SH-SY5Y (cell line): Measurements from ENCODE around the gene RSBN1L.

Experiments
- GATA2 ChIP-seq: IDR thresholded peaks from 2 replicates; pipeline ENCODE4 v1.6.1; 2011; ENCODE audit warnings: mild to moderate bottlenecking, low read depth, low read length
- GATA3 ChIP-seq: IDR thresholded peaks from 2 replicates; pipeline ENCODE4 v1.6.1; 2011; ENCODE audit warnings: low read depth, mild to moderate bottlenecking, low read length, moderate library complexity

RSBN1L gene

DNA sequence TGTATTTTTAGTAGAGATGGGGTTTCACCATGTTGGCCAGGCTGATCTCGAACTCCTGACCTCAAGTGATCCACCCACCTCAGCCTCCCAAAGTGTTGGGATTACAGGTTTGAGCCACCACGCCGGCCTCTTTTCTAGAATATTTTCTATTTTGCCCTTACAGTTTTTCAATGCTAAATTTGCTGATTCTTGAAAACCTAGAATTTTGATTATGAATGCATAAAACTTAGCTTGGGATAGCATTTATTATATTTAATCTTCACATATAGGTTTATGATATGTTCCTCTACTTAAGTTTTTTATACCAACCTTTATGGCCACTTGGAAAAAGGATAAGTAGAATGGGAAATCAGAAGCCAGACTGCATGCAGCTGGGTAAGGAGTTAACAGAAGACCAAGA lies 99.8 kb downstream of the RSBN1L start:
- TF ChIP-seq GATA3 (no peak), GATA2 (no peak)

DNA sequence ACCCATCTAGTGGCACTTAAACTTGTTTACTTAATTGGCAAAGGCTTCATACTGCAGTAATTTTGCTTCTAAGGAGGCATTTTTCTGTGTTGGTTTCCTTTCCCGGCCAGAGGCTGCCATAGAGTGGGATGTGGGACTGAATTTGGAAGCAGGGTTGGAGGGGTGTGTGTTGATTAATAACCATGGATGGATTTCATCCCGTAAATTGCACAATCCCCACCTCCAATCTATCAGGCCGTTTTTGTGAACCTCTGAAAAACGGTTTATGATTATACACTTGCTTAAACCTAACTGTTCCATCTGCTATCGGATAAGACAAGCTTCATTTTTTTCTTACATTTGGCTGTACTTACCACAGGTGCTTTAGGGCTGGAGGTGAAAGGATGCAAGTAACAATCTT lies 100.7 kb downstream of the RSBN1L start:
- no peak for TF ChIP-seq GATA2
- no peak for TF ChIP-seq GATA3

DNA sequence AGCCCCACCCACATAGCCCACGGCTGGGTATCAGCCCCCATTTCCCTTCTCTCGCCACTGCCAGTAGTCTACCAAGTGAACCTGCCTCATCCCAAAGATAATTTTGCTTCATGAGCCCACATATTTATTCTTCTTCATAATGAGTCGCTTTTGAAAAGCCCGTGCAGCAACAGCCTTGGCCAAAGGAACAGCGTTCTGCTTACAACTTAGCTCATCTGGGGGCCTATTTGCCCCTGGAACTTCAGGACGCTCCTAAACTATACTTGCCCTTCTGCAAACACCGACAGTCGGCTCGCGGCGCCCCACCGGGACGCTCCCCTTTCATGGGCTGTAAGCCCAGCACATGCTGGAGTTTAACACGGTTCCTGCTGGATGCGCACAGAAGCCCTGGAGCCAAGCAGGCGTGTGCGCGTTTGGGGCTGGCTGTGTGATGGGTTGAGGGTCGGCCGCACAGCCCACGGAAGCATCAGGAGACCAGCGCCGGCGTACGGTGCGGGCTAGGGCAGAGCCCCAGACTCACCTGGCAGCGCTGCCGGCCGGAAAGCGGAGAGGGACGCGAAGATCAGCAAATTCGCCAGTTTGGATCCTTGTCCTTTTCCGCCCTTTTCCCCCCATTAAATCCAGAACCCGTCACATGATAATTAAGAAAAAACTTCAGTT lies 101.6 kb downstream of the RSBN1L start:
- TF ChIP-seq GATA3 (no peak), GATA2 (no peak)

DNA sequence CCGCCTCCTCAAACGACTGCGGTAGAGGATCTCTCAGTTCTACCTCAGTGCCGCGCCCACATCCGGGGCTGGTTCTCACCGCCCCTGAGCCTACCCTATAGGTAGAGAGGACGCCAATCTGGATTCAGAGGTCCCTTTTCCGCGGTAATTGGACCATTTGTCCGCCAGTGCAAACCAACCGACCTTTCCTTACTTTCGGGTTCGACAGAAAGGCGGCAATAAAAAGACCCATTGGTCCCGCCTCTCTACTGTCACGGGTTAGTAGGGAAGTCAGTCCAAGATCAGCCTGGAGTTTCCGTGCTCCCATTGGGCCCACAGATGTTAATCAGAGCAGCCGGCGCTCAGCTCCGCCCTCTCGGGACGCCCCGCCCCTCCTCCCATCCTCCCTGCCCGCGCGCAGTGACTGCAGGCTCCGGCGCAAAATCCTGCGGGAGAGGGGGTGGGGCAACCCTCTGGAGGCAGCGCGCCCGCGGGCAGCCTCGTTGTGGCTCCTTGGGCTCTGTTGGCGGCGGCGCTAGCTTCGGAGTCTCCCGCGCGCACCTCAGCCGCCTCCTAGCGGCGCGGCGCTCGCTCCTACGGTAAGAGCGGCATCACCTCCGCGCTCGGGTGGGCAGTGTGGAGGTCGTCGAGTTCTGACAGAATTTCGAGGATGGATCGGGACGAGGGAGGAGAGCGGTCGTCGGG lies 102.3 kb downstream of the RSBN1L start, which contains the start of the genes PHTF2 and TMEM60:
Gene PHTF2, plus strand, starts transcription at position 380 of the 684 bp plus-strand sequence.
Gene TMEM60, minus strand, starts transcription at position 41 of the 684 bp plus-strand sequence. CDS start 4,061 bp downstream, outside the sequence.
- TF ChIP-seq GATA3 = no peak
- TF ChIP-seq GATA2 = peak; percentile 55

DNA sequence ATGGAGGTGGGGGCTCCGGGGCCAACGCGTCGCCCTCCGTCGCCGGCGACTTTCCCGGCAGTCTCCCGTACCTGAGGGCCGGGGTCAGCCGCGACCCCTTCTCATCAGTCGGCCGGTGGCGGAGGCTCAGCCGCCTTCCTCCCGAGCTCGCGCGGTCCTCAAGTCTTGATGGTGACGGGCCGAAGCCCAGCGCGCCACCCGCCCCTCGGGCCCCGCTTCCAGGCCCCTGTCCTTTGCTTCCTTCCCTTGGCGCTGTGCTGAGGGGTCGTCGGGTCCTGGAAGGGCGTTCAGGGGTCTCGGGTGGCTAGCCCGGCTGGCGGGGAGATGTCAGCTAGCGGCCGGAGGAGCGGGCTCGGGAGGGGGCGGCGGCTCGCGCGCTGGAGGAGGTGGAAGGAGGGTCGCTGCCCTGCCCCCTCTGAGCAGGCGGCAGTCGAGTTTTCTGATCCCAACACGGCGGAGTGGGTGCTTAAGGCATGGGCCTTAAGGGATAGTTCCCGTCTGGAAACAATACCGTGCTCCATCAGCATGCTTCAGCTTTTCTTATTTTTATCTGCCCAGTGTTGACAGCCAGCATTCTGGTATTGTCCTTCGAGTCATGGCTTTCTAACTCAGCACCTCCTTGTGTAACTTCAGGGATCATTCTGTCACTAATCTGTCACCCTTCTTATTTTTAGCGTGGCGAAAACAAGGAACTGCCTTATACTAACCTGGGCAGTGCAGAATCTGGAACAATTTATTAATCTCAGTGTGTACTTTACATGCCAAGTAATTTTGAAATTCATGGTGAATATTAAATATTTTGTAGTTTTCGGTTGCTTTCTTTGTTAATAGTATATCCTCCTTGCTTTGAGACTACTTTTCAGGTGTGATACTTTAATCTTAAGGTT lies 103.1 kb downstream of the RSBN1L start:
- TF ChIP-seq GATA2 (no peak), GATA3 (no peak)

DNA sequence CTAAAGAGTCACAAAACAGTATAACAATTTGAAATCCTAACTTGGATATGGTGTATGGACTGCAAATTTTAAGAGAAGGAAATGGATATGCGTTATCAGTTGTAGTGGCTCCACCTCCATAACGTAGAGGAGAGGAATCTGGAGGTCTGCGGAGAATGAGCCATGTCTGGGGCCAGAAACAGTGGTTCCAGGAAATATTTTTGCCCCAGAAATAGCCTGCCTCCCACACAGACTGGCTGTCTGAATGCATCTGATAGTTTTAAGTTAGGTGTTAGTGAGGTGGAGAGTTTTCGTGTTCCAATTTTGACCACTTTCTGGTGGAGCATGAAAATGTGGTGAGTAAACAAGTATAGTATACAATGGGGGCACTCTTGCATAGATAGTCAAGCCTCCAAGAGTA lies 103.9 kb downstream of the RSBN1L start:
- TF ChIP-seq GATA2 = no peak
- no peak for TF ChIP-seq GATA3

DNA sequence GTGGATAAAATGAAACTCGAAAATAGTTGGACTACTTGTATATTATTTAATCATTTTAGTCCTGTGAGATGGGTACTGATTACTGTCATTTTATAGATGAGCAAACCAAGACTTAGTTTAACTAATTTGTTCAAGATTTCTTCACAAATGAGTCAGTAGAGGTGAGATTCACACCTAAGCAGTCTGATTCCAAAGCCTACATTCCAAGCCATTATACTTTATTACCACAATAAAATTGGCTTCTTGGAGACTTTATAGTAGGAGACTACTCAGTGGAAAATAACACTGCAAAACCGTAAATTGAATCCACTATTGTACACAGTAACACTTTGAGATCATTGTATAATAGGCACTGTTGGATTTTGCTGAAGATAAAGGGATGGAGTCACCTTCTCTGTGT lies 104.5 kb downstream of the RSBN1L start:
- no peak for TF ChIP-seq GATA2
- TF ChIP-seq GATA3 = no peak

DNA sequence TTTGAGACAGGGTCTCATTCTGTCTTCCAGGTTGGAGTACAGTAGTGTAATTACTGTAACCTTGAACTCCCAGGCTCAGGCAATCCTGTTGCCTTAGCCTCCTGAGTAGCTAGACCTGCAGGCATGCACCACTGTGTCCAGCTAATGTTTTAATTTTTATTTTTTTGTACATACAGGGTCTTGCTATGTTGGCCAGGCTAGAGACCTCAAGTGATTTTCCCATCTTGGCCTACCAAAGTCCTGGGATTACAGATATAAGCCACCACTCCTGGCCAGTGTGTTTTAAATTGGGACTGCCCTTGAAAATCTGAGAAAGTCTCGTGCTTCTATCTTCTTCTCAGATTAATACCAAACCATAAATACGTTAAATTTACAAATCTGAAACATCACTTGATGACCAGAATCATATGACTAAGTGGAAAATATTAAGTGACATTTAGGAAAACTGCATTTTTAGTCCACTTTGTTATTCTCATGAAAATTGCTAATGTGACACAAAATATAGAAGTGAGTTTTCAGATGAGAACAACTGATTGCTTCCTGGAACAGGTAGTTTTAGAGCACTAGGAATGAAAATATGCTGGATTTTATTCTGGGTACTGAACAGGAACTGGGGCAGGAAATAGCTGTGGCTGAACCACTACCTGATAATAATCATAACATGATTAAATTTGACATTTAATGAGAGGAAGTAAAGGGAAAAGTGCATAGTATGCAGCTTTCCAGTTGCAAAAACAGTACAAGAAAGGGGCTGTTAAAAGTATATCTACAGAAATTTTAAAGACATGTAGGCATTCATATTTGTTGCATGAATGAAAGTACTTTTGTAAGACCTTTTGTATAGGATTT lies 106.5 kb downstream of the RSBN1L start:
- TF ChIP-seq GATA2 (no peak), GATA3 (no peak)

DNA sequence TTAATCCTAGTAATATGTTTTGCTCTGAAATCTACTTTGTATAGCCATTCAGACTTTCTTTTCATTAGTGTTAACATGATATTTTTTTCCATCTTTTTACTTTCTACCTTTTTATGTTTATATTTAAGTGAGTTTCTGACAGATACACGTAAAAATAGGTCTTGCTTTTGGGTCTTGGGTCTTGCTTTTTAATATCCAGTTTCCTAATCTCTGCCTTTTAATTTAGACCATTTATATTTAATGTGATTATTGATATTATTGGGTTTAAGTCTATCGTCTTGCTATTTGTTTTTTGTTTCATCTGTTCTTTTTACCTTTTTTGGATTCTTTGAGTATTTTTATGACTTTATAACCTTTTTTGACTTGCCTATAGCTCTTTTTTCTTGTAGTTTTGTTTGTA lies 110.2 kb downstream of the RSBN1L start:
- TF ChIP-seq GATA3 = no peak
- TF ChIP-seq GATA2 = no peak

DNA sequence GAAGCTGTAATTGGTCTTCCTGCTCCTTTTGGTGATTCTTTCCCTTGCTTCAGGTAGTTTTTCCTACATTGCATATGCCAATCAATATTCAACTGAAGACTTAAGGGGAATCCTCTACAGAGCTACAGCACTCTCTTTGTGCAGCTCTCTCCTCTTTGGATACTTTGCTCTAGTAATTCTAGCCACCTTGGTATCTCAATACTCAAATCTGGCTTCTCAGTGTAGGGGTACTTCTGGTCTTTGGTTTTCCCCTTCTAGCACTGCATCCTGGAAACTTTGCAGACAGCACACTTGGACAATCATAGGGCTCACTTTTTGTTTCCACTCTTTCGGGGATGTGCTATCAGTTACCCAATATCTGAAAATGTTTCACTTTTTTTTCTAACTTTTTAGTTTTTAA lies 112.3 kb downstream of the RSBN1L start:
- TF ChIP-seq GATA2 (no peak), GATA3 (no peak)

DNA sequence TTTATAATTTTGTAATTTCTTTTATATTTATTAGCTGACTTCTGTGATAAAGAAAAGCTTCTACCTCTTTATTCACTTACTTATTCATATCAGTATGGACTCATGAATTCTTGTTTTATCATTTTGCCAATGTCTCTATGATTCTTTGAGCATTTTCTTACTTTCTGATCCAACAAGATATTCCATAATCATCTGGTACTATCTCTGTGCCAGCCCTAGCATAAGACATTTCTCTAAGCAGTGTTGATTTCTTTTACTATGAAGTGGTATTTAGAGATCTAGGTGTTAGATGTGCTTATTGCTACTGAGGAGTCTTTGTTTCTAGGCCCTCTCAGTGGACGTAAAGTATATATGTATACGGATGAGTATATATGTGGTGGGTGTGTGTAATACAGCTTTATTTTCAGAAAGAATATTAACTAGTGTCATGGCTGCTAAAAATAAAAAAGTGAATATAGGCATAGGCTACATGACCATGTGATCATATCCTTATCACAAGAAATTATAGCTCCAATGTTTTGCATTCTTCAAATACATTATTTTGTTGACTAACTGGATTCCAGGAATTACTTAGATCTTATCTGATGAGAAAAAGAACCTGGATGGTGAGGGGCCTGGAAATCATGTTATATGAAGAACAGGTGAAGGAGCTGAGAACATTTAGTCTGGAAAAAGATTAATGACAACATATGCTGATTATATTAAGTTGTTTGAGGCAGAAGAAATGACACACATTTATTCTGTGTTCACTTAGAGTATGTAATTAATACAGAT lies 115.4 kb downstream of the RSBN1L start:
- TF ChIP-seq GATA3 = no peak
- no peak for TF ChIP-seq GATA2

DNA sequence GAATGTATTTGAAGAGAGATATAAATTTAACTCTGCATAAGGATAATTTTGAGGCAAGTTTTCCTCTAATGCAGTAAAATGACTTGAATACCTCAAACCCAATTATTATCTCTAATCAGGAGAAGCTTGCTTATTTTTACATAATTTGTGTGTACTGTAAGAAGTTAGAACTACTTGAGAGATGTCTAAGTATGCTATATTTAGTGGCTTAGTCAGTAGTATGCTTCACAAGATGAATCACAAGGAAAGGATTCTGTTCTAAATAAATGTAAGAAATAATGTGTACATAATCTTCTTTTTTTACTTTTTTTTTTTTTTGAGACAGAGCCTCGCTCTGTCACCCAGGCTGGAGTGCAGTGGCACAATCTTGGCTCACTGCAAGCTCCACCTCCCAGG lies 116.0 kb downstream of the RSBN1L start:
- TF ChIP-seq GATA3 (no peak), GATA2 (no peak)

DNA sequence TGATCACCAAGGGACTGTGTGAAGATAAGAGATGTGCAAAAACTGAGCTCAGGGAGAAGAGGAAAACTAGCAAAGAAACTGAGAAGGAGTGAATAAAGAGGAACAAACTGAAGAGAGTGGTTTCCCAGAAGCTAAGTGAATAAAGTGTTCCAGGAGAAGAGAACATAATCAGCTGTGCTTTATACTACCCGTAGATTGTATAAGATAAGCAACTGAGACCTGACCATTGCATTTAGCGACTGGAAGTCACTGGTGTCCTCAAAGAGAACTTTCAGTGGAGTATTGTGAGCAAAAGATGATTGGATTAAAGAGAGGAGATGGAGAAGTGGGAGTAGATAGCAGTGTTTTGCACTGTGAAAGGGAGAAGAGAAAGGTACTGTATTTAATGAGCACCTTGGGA lies 116.9 kb downstream of the RSBN1L start:
- no peak for TF ChIP-seq GATA2
- TF ChIP-seq GATA3 = no peak

DNA sequence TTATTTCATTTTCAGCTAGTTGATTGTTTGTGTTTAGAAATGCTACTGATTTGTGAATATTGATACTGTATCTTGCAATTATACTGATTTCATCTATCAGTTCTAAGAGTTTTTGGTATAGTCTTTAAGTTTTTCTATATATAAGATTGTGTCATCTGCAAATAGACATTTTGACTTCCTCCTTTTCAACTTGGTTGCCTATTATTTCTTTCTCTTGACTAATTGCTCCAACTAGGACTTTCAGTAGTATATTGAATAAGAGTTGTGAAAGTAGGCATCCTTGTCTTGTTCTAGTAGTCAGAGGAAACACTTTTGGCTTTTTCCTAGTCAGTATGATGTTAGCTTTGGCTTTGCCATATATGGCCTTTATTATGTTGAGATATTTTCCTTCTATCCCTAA lies 122.8 kb downstream of the RSBN1L start:
- TF ChIP-seq GATA2 = no peak
- TF ChIP-seq GATA3 = no peak
